HT1080 (cell line): ENCODE measurements around the gene NCOA1. TPM values are rescaled to one million over a fixed set of nuclear protein-coding genes. Genes with fewer than 3 reads are reported as not detected.
"Not testable (repeated sequence)": the region's sequence is repeated elsewhere in the genome, so short reads cannot be mapped to it uniquely, and the experiment has no call there.

Experiments
- DNase-seq: peaks from one replicate; pipeline ENCODE4 v3.0.0-alpha.2; 2015; ENCODE audit warnings: low read depth
- total RNA-seq: library from RNA; depleted of rRNA; stranded (reverse); fragments of >200 nt; shearing (Covaris generic); gene quantifications from 2 replicates; pipeline ENCODE4 v1.2.3, GENCODE V29; 2014

Gene NCOA1
- total RNA-seq, 1 experiment from 2014 or later = 10.4 TPM

DNA sequence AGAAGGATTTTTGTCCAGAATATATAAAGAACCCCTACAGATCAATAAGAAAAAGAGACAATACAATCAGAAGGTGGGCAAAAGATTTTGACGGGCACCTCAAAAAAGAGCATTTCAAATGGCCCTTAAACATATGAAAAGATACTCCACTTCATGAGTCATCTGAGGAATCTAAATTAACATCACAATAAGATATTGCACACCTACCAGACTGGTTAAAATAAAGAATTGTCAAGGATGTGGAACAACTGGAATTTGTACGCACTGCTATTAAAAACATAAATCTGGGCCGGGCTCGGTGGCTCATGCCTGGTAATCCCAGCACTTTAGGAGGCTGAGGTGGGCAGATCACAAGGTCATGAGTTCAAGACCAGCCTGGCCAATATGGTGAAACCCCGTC is 17.0 kb upstream of the NCOA1 start:
- DNase-seq = no peak

GRCh38 chr2:24477229-24477628 is 13.8 kb upstream of the NCOA1 start:
- DNase-seq = no peak

GRCh38 chr2:24478243-24478642 is 12.8 kb upstream of the NCOA1 start:
- no peak for DNase-seq

DNA sequence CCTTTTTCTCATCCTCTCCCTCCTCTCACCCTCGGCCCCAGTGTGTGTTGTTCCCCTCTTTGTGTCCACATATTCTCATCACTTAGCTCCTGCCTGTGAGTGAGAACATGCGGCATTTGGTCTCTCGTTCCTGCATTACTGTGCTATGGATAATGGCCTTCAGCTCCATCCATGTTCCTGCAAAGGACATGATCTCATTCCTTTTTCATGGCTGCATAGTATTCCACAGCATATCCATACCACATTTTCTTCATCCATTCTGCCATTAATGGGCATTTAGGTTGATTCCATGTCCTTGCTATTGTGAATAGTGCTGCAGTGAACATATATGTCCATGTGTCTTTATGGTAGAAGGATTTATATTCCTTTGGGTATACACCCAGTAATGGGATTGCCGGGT is 10.8 kb upstream of the NCOA1 start:
- no peak for DNase-seq

- DNase-seq = no peak
Measured at GRCh38 chr2:24482251-24482971, 8.6 kb upstream of the NCOA1 start.

GRCh38 chr2:24482972-24483300 is 8.1 kb upstream of the NCOA1 start:
- DNase-seq = no peak

GRCh38 chr2:24484677-24485076 is 6.4 kb upstream of the NCOA1 start:
- DNase-seq = not testable (repeated sequence)

DNA sequence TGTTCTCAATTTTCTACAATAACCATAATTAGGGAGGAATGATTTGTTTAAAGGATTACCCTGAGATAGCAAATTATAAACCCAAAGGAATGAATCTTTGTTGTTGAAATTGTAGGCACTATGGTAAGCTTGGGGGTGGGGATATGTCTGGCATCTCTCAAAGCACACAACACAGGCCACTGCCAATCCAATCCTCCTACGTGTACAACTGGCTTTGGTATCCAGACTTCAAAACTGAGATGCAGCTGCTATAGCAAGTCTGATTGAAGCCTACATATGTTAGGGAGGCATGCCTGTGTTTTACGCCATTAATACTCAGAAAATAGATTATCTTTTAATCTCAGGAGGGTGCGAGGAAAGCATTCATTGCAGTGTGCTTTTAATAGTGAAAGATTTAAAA is 5.9 kb upstream of the NCOA1 start:
- DNase-seq = no peak

DNA sequence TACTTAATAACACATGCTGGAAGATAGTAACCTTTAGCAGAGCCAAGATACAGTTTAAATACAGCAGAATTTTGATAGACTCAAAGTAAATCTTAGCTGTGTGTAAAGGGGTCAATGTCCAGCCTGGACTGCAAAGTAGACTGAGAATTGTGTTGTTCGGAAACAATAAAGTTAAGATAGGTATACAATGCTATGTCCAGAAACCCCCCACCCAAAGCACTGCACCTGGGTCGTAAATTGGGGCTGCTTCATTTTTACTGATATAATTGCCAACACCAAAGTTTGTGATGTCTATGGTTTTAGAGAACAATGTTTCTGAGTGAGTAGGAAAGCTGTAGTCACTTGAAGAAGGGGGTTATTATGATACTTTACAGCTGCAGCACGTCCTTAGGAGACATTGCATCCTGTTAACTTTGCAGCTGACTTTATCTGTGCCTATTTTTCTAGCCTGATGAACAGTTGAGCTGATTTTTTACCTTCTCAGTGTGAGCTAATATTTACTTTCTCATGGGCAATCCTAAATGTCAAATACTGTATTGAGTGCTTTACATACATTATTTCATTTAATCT is 4.3 kb upstream of the NCOA1 start:
- DNase-seq = no peak

- no peak for DNase-seq
Measured at GRCh38 chr2:24489465-24490180, 1.4 kb upstream of the NCOA1 start.

DNA sequence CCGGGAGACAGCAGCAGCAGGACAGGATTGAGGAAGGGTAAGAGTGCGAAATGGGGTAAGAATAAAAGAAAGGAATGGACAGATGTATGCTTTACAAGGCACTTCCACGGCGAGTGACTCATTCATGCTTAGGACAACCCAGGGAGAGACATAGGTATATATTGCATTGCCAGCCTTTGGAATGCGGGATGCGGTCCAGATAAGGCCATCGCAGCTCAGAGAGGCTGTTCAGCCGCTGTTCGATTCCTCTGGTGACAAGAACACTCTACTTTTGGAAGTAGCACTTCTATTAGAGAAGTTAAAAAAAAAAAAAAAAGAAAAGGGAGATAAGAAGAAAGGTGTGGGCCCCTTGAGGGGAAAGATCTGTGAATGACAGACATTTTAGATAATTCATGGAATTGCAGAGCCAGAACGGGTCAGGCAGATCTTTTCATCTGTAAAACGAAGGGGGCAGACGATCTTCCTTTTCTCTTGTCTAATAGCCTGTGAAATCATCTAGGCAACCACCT is 819 bp upstream of the NCOA1 start:
- peak; percentile 76 for DNase-seq

DNA sequence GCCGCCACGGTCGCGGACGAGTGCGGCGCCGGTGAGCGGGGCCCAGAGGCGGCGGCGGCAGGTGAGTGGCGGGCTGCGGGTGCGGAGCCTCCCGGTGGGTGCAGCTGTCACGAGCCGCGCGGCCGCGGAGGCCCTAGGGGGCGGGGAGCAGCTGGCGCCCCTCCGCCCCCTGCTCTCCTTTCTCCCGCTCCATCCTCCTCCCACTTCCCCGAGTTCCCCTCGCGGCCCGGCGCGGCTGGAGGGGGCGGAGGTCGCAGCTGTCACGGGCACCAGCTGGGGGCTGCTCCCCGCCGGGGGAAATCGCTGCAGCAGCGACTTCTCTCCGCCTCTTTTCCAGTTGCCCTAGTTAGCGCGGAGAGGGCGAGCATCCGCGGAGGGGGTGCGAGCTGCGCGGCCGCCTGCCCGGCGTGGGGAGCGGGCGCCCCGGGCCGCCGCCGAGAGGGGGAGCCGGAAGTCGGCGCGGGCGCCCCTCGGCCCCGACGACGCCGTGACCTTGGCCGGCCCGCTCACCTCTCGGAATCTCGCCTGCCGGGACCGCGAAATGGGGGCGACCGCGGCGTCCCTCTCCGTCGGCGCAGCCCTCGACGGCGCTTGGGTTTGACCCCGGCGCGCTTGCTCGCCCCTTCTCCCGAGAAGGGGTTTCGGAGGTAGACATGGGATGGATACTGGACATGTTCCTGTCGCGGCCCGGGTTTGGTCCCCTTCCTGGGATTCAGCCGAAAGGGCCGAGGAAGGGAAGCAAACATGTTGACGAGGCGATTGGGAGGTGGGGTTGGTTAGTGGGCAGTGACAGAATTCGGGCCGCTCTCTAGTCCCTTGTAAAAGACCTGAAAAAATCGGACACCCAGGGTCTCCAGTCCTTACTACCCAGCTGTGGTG is 727 bp downstream of the NCOA1 start:
- DNase-seq = peak; percentile 32

DNA sequence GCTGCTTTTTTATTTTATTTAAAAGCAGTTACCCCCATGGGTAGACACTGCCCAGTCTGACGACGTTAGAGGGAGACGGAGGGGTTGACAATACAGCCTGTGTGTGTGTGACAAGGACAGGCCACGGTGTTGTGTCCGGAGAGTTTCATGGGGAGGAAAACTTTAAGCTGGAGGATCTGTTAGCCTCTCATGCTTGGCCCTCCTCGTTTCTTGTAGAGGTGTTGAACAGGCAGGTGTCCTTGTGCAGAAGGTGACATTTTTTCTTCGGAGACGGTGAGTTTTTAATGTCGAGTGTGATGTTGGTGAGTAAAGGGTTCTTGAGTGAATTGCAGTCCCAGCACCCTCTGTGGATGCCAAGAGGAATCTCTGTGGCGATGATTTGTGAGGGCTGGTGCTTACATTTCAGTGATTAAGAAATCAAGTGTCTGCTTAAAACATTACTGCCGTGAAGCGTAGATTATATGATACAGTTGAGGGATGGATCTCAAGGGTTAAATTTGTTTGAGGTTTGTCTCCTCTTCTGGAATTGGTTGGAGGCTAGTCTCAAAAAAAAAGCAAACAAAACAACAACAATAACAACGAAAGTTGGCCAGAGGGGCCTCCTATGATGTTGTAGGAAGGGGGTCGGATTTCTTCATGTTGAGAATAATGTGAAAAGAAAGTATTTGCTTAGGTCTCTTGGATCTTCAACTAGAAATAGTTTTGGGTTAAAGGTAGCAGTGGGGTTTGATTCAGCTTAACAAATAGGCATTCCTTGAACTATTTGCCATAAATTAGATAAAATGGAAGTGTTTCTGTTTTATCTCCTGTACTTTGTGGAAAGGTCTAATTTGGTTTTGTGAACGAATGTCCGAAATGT is 1.6 kb downstream of the NCOA1 start:
- no peak for DNase-seq

DNA sequence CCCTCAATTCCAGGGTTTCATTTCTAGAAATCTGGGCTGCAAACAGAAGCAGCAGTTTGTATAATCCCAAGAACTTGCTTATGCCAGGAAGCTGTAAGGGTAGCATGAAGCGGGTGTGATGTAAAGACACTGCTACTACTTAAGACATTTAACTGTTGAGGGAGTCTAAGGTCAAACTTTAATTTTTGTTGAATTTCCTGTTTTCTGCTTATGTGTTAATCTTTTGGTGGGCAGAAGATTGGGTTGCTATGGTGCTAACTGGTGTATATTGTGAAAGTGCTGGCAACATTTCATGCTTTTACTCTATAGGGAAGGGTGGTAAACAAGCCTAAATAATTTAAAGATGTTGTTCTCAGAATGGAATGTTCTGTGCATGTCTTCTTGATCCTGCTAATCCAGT is 2.7 kb downstream of the NCOA1 start:
- no peak for DNase-seq

- DNase-seq = no peak
Measured at GRCh38 chr2:24494410-24494809, 3.4 kb downstream of the NCOA1 start.

- no peak for DNase-seq
Measured at GRCh38 chr2:24495451-24495850, 4.4 kb downstream of the NCOA1 start.

DNA sequence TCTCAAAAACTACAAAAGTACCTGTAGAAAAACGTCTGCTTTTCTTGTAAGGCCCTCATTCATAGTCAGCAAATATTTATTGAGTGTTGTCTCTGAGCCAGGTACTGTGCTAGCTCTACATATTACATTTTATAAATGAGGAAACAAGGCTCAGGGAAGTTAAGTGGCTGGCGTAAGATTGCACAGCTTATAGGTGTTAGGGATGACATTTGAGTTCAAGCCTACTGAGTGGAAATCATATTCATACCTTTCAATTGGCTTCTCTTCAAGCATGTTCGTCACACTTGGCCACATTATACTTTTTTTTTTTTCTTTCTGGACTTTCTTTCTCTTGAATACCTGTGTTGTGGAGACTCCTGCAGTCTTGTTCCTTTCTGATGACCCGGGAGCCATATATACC is 5.9 kb downstream of the NCOA1 start:
- no peak for DNase-seq

- DNase-seq = no peak
Measured at GRCh38 chr2:24497685-24498084, 6.6 kb downstream of the NCOA1 start.

DNA sequence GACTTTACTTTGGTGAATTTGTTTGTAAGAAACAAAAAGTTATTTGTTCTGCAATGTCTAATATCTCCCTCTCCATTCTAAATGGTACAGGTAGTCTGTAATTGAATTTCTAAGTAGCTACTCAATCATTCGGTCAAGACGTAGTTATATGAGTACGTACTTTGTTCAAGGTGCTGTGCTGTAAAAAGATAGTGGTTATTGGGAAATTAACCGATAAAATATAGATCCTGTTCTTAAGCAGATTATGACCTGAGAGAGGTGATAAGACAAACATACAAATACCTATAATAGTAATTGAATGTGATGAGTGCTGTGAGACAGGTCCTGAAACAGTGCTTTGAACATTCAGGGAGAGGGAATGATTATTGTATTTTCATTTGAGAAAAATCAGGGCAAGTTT is 7.1 kb downstream of the NCOA1 start:
- no peak for DNase-seq

GRCh38 chr2:24501813-24502212 is 10.8 kb downstream of the NCOA1 start:
- DNase-seq = no peak
